Measurements from ENCODE around the gene RXFP2. TPM values are rescaled to one million over a fixed set of nuclear protein-coding genes. Genes with fewer than 3 reads are reported as not detected.

The RXFP2 gene
- total and polyA plus RNA-seq, 9 of the 15 experiments (the other 6 are each of a cell fraction or from before 2014, with no cell fraction given): not detected

GRCh38 chr13:31747291-31747690 is 8.0 kb downstream of the RXFP2 start:
- Histone ChIP-seq H3K27ac (ENCODE audit: extremely low read depth, low read depth, low read length) (no peak overlapping the region), H3K79me2 (ENCODE audit: control insufficient read depth, insufficient read depth, low read length) (no peaks in the 10 kb centered on the region), H3K36me3 (ENCODE audit: control insufficient read depth, insufficient read depth, low read length) (no peaks in the 10 kb centered on the region), H2AFZ (ENCODE audit: low read depth, low read length) (no peak overlapping the region), H3K9me1 (ENCODE audit: control insufficient read depth, insufficient read depth, low read length) (no peaks in the 10 kb centered on the region), H3K27me3 (ENCODE audit: control insufficient read depth in 2 of 2, insufficient read depth in 2 of 2, low read length in 2 of 2) (no peaks in the 10 kb centered on the region; a peak in 1 of 5 replicates), H3K4me3 (no peak overlapping the region), H4K20me1 (replicated peaks; ENCODE audit: control insufficient read depth, insufficient read depth, low read length) (no peaks in the 10 kb centered on the region), H3K9me3 (replicated peaks; ENCODE audit: control insufficient read depth, insufficient read depth, low read depth, low read length) (no peaks in the 10 kb centered on the region), H3K4me2 (ENCODE audit: insufficient read depth, low read length) (no peak overlapping the region), H3K4me1 (replicated peaks in 1 of 2; ENCODE audit: control insufficient read depth in 2 of 2, insufficient read depth in 2 of 2, low read length in 2 of 2) (no peaks in the 10 kb centered on the region), H3K9ac (ENCODE audit: insufficient read depth in 1 of 2, low read depth in 2 of 2, low read length in 2 of 2) (no peak overlapping the region)
- intact Hi-C loops (cut with micrococcal nuclease): no loop called here
- TF ChIP-seq DLX4 (CRISPR knock-in tag; IDR thresholded peaks at IDR 0.05): no peak
- TF ChIP-seq ZNF354B (CRISPR knock-in tag; IDR thresholded peaks at IDR 0.05): no peak
- no peak for TF ChIP-seq ZNF282 (CRISPR knock-in tag; IDR thresholded peaks at IDR 0.05)
- TF ChIP-seq SP2 (IDR thresholded peaks at IDR 0.05; ENCODE audit: extremely low read depth, low read depth, low read length, poor library complexity, severe bottlenecking): no peak
- TF ChIP-seq CBX5 (IDR thresholded peaks at IDR 0.05; ENCODE audit: borderline replicate concordance, low read depth): no peak
- TF ChIP-seq NONO (IDR thresholded peaks at IDR 0.05; ENCODE audit: low read depth in 2 of 2, low read length in 1 of 2): no peak
- TF ChIP-seq RBM22 (IDR thresholded peaks at IDR 0.05; ENCODE audit: low read depth, low read length, poor library complexity, severe bottlenecking): no peak
- TF ChIP-seq ZNF274 (IDR thresholded peaks at IDR 0.05; ENCODE audit: borderline replicate concordance, low read depth, low read length): no peak
- no peak for TF ChIP-seq SIRT6 (IDR thresholded peaks at IDR 0.05; ENCODE audit: low read depth, low read length)
- FAIRE-seq (no peak), ATAC-seq (no peak), DNase-seq (ENCODE audit: extremely low read depth in 1 of 4, low spot score in 3 of 4) (no peak)
- 4% methylated on average over 3 of the region's 3 CpGs for WGBS (ENCODE audit: insufficient coverage, low coverage, missing lambda C conversion rate)
- BruUV-seq (replicated peaks): no TSS peak
- POLR2A ChIA-PET: no interaction called here
- CTCF ChIA-PET (ENCODE audit: low intra/inter-chr PET ratio): no interaction called here
- in situ Hi-C loops (cut with MboI): loop anchor here (25.0 kb wide), 1 partner anchor 510 kb away; no protein-coding TSS in a partner anchor

Measured in K562 (cell line).